ENCODE results near the gene GNAS. TPM values are rescaled to one million over a fixed set of nuclear protein-coding genes. Genes with fewer than 3 reads are reported as not detected.

GNAS gene
- total and polyA plus RNA-seq, 12 donors, result 1,348 to 5,181 (median 1,783) TPM

GRCh38 chr20:58835231-58835630 is 17.3 kb upstream of the GNAS start:
- Histone ChIP-seq H3K27me3 (peaks cover 0 to 59% (median 35%) of the 10 kb centered on the region in 7 donors), H3K27ac (no peak overlapping the region), H3K36me3 (no peaks in the 10 kb centered on the region), H3K4me3 (no peak overlapping the region), H3K4me1 (peaks cover 0 to 11% (median 2%) of the 10 kb centered on the region in 9 donors), H3K9me3 (no peaks in the 10 kb centered on the region)
- DNase-seq, result no peak
- intact Hi-C loops (cut with DNase I), result loop anchor here in 4 of 10 donors (5.0 to 10.0 kb wide), 2 partner anchors 598 to 600 kb away; no protein-coding TSS in a partner anchor
- TF ChIP-seq, protein P1, sequence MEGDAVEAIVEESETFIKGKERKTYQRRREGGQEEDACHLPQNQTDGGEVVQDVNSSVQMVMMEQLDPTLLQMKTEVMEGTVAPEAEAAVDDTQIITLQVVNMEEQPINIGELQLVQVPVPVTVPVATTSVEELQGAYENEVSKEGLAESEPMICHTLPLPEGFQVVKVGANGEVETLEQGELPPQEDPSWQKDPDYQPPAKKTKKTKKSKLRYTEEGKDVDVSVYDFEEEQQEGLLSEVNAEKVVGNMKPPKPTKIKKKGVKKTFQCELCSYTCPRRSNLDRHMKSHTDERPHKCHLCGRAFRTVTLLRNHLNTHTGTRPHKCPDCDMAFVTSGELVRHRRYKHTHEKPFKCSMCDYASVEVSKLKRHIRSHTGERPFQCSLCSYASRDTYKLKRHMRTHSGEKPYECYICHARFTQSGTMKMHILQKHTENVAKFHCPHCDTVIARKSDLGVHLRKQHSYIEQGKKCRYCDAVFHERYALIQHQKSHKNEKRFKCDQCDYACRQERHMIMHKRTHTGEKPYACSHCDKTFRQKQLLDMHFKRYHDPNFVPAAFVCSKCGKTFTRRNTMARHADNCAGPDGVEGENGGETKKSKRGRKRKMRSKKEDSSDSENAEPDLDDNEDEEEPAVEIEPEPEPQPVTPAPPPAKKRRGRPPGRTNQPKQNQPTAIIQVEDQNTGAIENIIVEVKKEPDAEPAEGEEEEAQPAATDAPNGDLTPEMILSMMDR (IDR thresholded peaks at IDR 0.05), result no peak
- 72 to 79% methylated on average over 2 of the region's 2 CpGs for WGBS, 2 donors
- ATAC-seq, result no peak

- Histone ChIP-seq H3K27me3 (peaks cover 0 to 69% (median 50%) of the 10 kb centered on the region in 7 donors), H3K36me3 (no peaks in the 10 kb centered on the region), H3K9me3 (no peaks in the 10 kb centered on the region), H3K27ac (no peak overlapping the region), H3K4me3 (no peak overlapping the region), H3K4me1 (peaks cover 0 to 14% (median 3%) of the 10 kb centered on the region in 9 donors)
- TF ChIP-seq, protein P1 (IDR thresholded peaks at IDR 0.05), result no peak
- WGBS, 2 donors, result 82 to 85% methylated on average over 10 of the region's 10 CpGs
- intact Hi-C loops (cut with DNase I), result loop anchor here in 4 of 10 donors (5.0 to 10.0 kb wide), 2 partner anchors 599 to 602 kb away; no protein-coding TSS in a partner anchor
- DNase-seq, result no peak
- no peak for ATAC-seq
These were observed 15.8 kb upstream of the GNAS start for GRCh38 chr20:58836616-58837204.

- TF ChIP-seq, protein P1 (IDR thresholded peaks at IDR 0.05), result no peak
- H3K27me3 ChIP-seq, result peaks cover 0 to 75% (median 60%) of the 10 kb centered on the region in 7 donors
- intact Hi-C loops (cut with DNase I), result loop anchor here in 4 of 10 donors (5.0 to 10.0 kb wide), 2 partner anchors 600 to 603 kb away; no protein-coding TSS in a partner anchor
- H3K27ac ChIP-seq, result no peak overlapping the region
- peaks cover 0 to 14% (median 3%) of the 10 kb centered on the region in 9 donors for H3K4me1 ChIP-seq
- H3K9me3 ChIP-seq, result no peaks in the 10 kb centered on the region
- H3K4me3 ChIP-seq, result no peak overlapping the region
- WGBS, 2 donors, result 81 to 85% methylated on average over 1 of the region's 1 CpG
- H3K36me3 ChIP-seq, result no peaks in the 10 kb centered on the region
- ATAC-seq (no peak), DNase-seq (no peak)
These were observed 14.8 kb upstream of the GNAS start for GRCh38 chr20:58837717-58838116.

GRCh38 chr20:58838174-58838573 is 14.3 kb upstream of the GNAS start:
- Histone ChIP-seq H3K4me1 (peaks cover 0 to 14% (median 3%) of the 10 kb centered on the region in 9 donors), H3K27me3 (peaks cover 0 to 78% (median 60%) of the 10 kb centered on the region in 7 donors), H3K27ac (no peak overlapping the region), H3K4me3 (no peak overlapping the region), H3K9me3 (no peaks in the 10 kb centered on the region), H3K36me3 (no peaks in the 10 kb centered on the region)
- intact Hi-C loops (cut with DNase I), result loop anchor here in 4 of 10 donors (5.0 to 10.0 kb wide), 2 partner anchors 601 to 603 kb away; no protein-coding TSS in a partner anchor
- DNase-seq, result no peak
- TF ChIP-seq, protein P1 (IDR thresholded peaks at IDR 0.05), result no peak
- 66 to 76% methylated on average over 4 of the region's 4 CpGs for WGBS, 2 donors
- no peak for ATAC-seq

Data from heart right ventricle (tissue), 16 donors.